CD4-positive, alpha-beta T cell treated with Interleukin-17A for 4 hours (primary cell): ENCODE results near the gene STRN4.

Source experiments
- DNase-seq: peaks from one replicate; pipeline ENCODE4 v3.0.0-alpha.2; 2020; ENCODE audit warnings: mixed read lengths

Gene STRN4

GRCh38 chr19:46742926-46743480 is 3.2 kb downstream of the STRN4 start:
- no peak for DNase-seq

GRCh38 chr19:46741447-46741846 is 4.8 kb downstream of the STRN4 start:
- no peak for DNase-seq

GRCh38 chr19:46739290-46739771 is 6.9 kb downstream of the STRN4 start:
- no peak for DNase-seq

GRCh38 chr19:46737761-46738171 is 8.5 kb downstream of the STRN4 start:
- no peak for DNase-seq

- no peak for DNase-seq
These were observed 9.0 kb downstream of the STRN4 start for GRCh38 chr19:46737298-46737654.

- no peak for DNase-seq
These were observed 9.5 kb downstream of the STRN4 start for GRCh38 chr19:46736531-46737297.

- DNase-seq: no peak
These were observed 12.5 kb downstream of the STRN4 start for GRCh38 chr19:46733690-46734292.

GRCh38 chr19:46732966-46733689 is 13.1 kb downstream of the STRN4 start:
- DNase-seq: no peak

- no peak for DNase-seq
These were observed 13.9 kb downstream of the STRN4 start for GRCh38 chr19:46732172-46732938.

GRCh38 chr19:46731584-46731983 is 14.7 kb downstream of the STRN4 start:
- no peak for DNase-seq

- DNase-seq: no peak
These were observed 15.2 kb downstream of the STRN4 start for GRCh38 chr19:46731007-46731501.

GRCh38 chr19:46730595-46730994 is 15.7 kb downstream of the STRN4 start:
- no peak for DNase-seq

GRCh38 chr19:46730187-46730586 is 16.1 kb downstream of the STRN4 start:
- no peak for DNase-seq

- DNase-seq: no peak
These were observed 16.6 kb downstream of the STRN4 start for GRCh38 chr19:46729696-46730095.

GRCh38 chr19:46728693-46729339 is 17.4 kb downstream of the STRN4 start:
- DNase-seq: peak; percentile 91

GRCh38 chr19:46728208-46728607 is 18.0 kb downstream of the STRN4 start:
- DNase-seq: no peak

GRCh38 chr19:46727757-46728156 is 18.5 kb downstream of the STRN4 start:
- DNase-seq: no peak

- no peak for DNase-seq
These were observed 19.2 kb downstream of the STRN4 start for GRCh38 chr19:46726971-46727501.

GRCh38 chr19:46726551-46726950 is 19.7 kb downstream of the STRN4 start:
- no peak for DNase-seq

- no peak for DNase-seq
These were observed 20.3 kb downstream of the STRN4 start for GRCh38 chr19:46725859-46726393.

GRCh38 chr19:46725036-46725820 is 21.0 kb downstream of the STRN4 start:
- DNase-seq: no peak
